ENCODE measurements around the gene XIRP1. TPM values are rescaled to one million over a fixed set of nuclear protein-coding genes. Genes with fewer than 3 reads are reported as not detected.
A peak's percentile ranks its signal among the peaks of the same experiment; 100 is the strongest.

XIRP1 gene
- total RNA-seq, 1 donor, result 0.09 TPM

DNA sequence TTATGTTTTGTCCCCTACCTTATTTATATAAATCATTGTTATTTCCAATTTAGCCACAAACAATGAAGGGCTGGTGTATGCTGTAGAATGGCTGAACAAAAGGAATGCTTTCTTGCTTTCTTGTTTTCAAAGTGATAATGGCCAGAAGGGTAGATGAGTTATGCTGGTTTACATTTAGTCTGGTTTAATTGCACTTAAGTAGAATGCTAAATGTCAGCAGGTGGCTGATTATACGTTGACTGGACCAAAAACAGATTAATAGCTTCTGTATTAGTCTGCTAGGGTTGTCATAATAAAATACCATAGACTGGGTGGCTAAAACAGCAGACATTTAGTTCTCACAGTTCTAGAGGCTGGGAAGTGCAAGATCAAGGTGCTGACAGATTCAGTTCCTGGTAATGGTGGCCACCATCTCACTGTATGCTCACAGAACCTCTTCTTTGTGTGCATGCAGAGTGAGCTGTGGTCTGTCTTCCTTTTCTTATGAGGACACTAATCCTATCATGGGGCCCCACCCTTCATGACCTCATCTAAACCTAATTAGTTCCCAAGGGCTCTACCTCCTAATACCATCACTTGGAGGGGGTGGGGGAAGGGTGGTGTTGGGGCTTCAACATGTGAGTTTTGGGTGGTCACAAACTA is 17.1 kb upstream of the XIRP1 start:
- no peak overlapping the region for H3K4me3 ChIP-seq (ENCODE audit: low read depth, low read length)
- DNase-seq (ENCODE audit: low read depth), result no peak
- TF ChIP-seq, protein P1, sequence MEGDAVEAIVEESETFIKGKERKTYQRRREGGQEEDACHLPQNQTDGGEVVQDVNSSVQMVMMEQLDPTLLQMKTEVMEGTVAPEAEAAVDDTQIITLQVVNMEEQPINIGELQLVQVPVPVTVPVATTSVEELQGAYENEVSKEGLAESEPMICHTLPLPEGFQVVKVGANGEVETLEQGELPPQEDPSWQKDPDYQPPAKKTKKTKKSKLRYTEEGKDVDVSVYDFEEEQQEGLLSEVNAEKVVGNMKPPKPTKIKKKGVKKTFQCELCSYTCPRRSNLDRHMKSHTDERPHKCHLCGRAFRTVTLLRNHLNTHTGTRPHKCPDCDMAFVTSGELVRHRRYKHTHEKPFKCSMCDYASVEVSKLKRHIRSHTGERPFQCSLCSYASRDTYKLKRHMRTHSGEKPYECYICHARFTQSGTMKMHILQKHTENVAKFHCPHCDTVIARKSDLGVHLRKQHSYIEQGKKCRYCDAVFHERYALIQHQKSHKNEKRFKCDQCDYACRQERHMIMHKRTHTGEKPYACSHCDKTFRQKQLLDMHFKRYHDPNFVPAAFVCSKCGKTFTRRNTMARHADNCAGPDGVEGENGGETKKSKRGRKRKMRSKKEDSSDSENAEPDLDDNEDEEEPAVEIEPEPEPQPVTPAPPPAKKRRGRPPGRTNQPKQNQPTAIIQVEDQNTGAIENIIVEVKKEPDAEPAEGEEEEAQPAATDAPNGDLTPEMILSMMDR (IDR thresholded peaks at IDR 0.05; ENCODE audit: insufficient read depth, low read length), result no peak

DNA sequence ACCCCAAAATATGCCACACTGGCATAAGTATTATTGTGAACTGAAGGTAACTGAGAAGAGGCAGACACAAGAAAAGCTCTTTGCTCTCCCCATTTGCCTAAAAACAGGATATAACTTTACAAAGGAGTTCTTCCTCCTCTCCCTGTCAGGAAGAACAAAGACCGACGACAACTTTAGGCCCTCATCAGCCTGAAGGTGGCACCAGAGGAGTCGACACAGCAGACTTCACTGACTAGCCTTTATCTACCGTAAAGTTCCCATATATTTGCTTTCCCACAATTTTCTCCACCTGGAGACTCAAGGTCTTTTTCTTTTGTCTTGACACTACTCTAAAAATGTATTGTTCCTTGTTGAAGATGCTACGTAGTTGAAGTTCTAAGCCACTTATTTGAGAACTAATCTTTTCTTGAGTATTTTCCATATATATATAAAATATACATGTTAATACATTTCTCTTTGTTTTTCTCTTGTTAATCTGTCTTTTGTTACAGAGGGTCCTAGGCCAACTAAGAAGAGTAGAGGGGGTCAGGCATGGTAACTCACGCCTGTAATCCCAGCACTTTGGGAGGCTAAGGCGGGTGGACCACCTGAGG is 16.2 kb upstream of the XIRP1 start:
- H3K4me3 ChIP-seq (ENCODE audit: low read depth, low read length), result no peak overlapping the region
- TF ChIP-seq, protein P1 (IDR thresholded peaks at IDR 0.05; ENCODE audit: insufficient read depth, low read length), result peak; percentile 74
- peak; percentile 63 for DNase-seq (ENCODE audit: low read depth)

DNA sequence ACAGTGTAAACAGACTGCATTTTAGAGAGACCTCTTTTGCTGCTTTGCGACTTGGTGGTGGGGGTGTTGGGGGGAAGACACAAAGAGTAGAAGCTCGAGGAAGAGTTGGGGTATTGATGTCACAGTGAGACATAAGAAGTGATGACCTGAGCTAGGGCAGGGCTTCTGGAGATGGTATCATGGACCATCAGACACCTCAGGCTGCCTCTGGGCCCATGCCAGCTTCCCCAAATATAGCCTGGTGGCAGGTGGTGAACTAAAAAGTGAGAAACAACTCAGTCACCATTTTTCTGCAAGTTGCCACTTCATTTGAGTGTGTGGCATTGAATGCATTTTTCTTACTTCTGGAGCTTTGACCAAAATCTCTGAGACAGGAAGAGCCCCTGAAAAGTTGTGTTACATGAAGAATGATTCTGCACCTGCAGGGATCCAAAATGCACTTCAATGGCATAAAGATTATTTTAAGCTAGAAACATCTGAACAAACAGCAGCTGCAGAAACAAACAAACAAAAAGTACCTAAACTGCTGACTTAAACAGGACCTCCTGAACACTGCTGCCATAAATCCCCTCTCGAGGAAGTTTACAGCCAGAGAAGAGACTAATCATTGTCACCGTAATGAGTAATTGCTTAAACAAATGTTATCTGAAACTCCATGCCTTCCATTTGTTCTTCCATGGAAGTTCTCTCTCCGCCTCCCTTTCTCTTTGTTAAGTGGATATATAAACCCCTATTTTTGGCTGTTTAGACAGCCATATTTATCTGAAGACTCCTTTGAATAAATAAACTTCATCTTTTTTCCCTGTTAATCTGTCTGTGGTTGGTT is 15.2 kb upstream of the XIRP1 start:
- DNase-seq (ENCODE audit: low read depth), result no peak
- H3K4me3 ChIP-seq (ENCODE audit: low read depth, low read length), result no peak overlapping the region
- TF ChIP-seq, protein P1 (IDR thresholded peaks at IDR 0.05; ENCODE audit: insufficient read depth, low read length), result no peak

DNA sequence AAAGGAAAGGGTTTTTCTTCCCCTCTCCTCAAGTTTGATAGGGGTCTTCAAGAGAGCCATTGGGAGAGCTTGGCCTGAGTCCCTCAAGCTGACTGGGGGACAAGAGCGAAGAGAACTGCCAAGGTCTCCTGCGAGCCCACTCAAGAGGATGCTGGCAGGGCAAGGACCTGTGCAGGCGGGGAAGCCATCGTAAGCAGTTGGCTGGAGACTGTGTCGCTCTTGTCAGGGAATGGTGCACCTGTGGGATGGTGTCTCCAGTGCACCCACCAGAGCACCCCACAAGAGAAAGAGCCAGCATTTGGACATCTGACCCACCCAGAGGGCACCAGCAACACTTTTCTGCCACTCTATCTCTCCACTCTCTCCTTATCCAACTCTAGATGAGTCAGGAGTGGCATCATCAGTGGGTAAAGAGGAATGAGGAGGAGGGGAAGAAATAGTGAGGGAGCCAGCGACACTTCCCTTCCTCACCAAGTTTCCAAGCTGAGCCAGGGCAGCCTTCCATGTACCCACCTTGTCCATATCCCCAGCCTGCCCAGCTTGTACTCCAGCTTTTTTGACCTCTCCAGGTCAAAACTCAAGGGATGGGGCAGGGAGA is 13.6 kb upstream of the XIRP1 start:
- H3K4me3 ChIP-seq (ENCODE audit: low read depth, low read length), result no peak overlapping the region
- TF ChIP-seq, protein P1 (IDR thresholded peaks at IDR 0.05; ENCODE audit: insufficient read depth, low read length), result no peak
- DNase-seq (ENCODE audit: low read depth), result no peak

DNA sequence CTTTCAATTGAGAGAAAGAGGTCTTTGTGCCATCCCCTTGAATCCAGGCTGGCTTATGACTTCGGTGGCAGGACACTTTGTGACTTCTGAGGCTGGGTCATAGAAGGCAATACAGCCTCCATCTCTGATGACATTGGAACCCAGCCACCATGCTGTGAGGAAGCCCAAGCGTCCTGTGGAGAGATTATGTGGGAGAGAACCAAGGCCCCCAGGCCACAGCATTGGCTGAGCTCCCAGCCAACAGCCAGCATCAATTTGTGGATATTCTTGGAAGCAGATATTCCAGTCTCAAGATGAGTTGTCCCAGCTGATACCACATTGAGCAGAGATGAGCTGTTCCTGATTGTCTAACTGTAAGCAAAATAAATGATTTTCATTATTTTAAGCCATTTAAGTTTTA is 12.7 kb upstream of the XIRP1 start:
- no peak for DNase-seq (ENCODE audit: low read depth)
- no peak overlapping the region for H3K4me3 ChIP-seq (ENCODE audit: low read depth, low read length)
- TF ChIP-seq, protein P1 (IDR thresholded peaks at IDR 0.05; ENCODE audit: insufficient read depth, low read length), result no peak

DNA sequence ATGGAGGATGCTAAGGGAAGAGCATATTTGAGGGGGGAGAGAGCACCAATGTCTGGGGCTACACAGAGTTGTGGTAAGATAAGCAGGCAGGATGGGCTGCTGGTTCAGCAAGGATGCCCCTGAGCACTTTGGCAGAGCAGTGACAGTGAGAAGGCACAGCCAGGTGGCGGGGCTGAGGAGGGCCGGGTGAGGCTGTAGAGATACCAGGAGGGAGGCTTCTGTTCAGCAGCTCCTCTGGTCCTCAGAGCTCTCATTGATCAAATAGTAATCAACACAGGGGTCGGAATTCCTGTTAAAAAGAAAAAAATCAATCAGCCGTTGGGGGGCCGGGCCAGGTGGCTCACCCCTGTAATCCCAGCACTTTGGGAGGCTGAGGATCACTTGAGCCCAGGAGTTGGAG is 11.5 kb upstream of the XIRP1 start:
- DNase-seq (ENCODE audit: low read depth), result no peak
- no peak overlapping the region for H3K4me3 ChIP-seq (ENCODE audit: low read depth, low read length)
- TF ChIP-seq, protein P1 (IDR thresholded peaks at IDR 0.05; ENCODE audit: insufficient read depth, low read length), result no peak
